SK-N-SH (cell line): ENCODE measurements around the gene ADAMTS2.

Experiments used
- CTCF ChIP-seq: fragments of 200-600 bp; sonication (generic); IDR thresholded peaks from 2 replicates; pipeline ENCODE4 v1.6.1; 2017; ENCODE audit warnings: antibody characterized with exemption, mild to moderate bottlenecking, moderate library complexity
- EP300 ChIP-seq, 2 experiments: IDR thresholded peaks; 2 replicates each; pipeline versions ENCODE4 v1.4.0 to v1.6.1; 2012; ENCODE audit warnings: borderline replicate concordance in 1 of 2, low read depth in 1 of 2, low read length in 1 of 2
- GABPA ChIP-seq: IDR thresholded peaks from 2 replicates; pipeline ENCODE4 v1.4.0; 2012; ENCODE audit warnings: low read depth, mild to moderate bottlenecking
- MXI1 ChIP-seq: IDR thresholded peaks from 2 replicates; pipeline ENCODE4 v1.6.1; 2012; ENCODE audit warnings: mild to moderate bottlenecking, low read depth, low read length, improper control_type of control experiment
- POLR2AphosphoS5 ChIP-seq: IDR thresholded peaks from 2 replicates; pipeline ENCODE4 v1.6.1; 2012; ENCODE audit warnings: low read depth, low read length
- RCOR1 ChIP-seq: fragments of 150-350 bp; IDR thresholded peaks from 2 replicates; pipeline ENCODE4 v1.6.1; 2017; ENCODE audit warnings: antibody characterized with exemption, low read length
- RFX5 ChIP-seq: IDR thresholded peaks from 2 replicates; pipeline ENCODE4 v1.6.1; 2012; ENCODE audit warnings: mild to moderate bottlenecking, improper control_type of control experiment, low read length
- SMC3 ChIP-seq: IDR thresholded peaks from 2 replicates; pipeline ENCODE4 v1.6.1; 2012; ENCODE audit warnings: low read depth, low read length, improper control_type of control experiment
- USF1 ChIP-seq: IDR thresholded peaks from 2 replicates; pipeline ENCODE4 v1.4.0; 2012; ENCODE audit warnings: low read depth, borderline replicate concordance
- USF2 ChIP-seq: fragments of 150-350 bp; IDR thresholded peaks from 2 replicates; pipeline ENCODE4 v1.6.1; 2017; ENCODE audit warnings: antibody characterized with exemption, low read length, low read depth, borderline replicate concordance

GRCh38 chr5:179342577-179342976 is 2.7 kb downstream of the ADAMTS2 start:
- TF ChIP-seq CTCF (no peak), RCOR1 (no peak), RFX5 (no peak), POLR2AphosphoS5 (no peak), EP300 (IDR thresholded peaks at IDR 0.05; ENCODE audit: borderline replicate concordance in 1 of 2, low read depth in 1 of 2, low read length in 1 of 2) (no peak), GABPA (no peak), USF2 (no peak), SMC3 (peak; percentile 56; the same call in 1 of the 2 replicates), MXI1 (no peak), USF1 (no peak)
